NCI-H146 treated with DMSO at 0.1 percent for 48 hours (cell line): ENCODE measurements around the gene MCCD1.

ENCODE experiments used
- DNase-seq: peaks from one replicate; lab custom pipeline; 2025; ENCODE audit not compliant: unreplicated experiment; lab: John Stamatoyannopoulos, UW

MCCD1 gene

GRCh38 chr6:31568537-31568961, 39.8 kb downstream of the MCCD1 start:
- no peak for DNase-seq

DNA sequence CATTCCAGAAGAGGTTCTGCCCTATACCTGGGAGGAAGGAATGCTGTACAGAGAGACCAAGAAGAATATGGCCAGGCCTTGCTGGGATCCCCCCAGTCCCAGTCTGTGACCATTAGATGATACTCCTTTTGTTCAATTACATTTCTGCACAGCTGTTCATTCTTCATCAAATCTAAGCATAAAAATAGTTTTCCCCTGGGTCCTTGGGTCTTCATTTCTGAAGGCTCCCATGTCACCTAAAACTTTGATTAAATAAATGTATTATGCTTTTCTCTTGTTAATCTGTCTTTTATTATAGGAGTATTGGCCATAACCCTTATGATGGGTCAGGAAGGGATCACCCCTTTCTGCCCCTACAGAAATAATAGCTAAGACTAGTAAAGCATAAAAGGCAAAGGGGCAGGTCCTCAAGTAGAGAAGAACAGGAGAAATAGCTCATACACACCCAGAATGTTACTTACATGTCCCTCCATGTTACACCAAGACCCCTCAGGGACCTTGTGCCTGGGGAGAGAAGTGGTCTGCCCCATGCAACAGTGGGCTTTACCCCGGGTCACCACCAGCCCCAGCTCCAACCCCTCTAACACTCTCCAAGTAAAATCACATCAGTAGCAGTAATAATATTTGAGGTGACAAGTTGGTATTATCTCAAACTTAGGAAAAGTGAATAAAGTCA, 41.2 kb downstream of the MCCD1 start:
- DNase-seq, result no peak

DNA sequence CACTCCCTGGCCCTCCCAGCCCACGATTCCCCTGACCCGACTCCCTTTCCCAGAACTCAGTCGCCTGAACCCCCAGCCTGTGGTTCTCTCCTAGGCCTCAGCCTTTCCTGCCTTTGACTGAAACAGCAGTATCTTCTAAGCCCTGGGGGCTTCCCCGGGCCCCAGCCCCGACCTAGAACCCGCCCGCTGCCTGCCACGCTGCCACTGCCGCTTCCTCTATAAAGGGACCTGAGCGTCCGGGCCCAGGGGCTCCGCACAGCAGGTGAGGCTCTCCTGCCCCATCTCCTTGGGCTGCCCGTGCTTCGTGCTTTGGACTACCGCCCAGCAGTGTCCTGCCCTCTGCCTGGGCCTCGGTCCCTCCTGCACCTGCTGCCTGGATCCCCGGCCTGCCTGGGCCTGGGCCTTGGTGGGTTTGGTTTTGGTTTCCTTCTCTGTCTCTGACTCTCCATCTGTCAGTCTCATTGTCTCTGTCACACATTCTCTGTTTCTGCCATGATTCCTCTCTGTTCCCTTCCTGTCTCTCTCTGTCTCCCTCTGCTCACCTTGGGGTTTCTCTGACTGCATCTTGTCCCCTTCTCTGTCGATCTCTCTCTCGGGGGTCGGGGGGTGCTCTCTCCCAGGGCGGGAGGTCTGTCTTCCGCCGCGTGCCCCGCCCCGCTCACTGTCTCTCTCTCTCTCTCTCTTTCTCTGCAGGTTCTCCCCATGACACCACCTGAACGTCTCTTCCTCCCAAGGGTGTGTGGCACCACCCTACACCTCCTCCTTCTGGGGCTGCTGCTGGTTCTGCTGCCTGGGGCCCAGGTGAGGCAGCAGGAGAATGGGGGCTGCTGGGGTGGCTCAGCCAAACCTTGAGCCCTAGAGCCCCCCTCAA, 43.5 kb downstream of the MCCD1 start, which contains the start of gene LTA:
Gene LTA, plus strand, starts transcription at position 249 of the 871 bp plus-strand sequence. Its CDS starts 454 bp downstream, at position 703.
- no peak for DNase-seq

DNA sequence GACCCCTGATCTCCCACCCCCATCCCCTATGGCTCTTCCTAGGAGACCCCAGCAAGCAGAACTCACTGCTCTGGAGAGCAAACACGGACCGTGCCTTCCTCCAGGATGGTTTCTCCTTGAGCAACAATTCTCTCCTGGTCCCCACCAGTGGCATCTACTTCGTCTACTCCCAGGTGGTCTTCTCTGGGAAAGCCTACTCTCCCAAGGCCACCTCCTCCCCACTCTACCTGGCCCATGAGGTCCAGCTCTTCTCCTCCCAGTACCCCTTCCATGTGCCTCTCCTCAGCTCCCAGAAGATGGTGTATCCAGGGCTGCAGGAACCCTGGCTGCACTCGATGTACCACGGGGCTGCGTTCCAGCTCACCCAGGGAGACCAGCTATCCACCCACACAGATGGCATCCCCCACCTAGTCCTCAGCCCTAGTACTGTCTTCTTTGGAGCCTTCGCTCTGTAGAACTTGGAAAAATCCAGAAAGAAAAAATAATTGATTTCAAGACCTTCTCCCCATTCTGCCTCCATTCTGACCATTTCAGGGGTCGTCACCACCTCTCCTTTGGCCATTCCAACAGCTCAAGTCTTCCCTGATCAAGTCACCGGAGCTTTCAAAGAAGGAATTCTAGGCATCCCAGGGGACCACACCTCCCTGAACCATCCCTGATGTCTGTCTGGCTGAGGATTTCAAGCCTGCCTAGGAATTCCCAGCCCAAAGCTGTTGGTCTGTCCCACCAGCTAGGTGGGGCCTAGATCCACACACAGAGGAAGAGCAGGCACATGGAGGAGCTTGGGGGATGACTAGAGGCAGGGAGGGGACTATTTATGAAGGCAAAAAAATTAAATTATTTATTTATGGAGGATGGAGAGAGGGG, 44.7 kb downstream of the MCCD1 start:
- DNase-seq, result no peak

- DNase-seq, result no peak
These were observed 45.6 kb downstream of the MCCD1 start for GRCh38 chr6:31574106-31575061.

GRCh38 chr6:31575335-31575901, 46.7 kb downstream of the MCCD1 start, which contains the start of gene TNF:
Gene TNF, plus strand, starts transcription at chr6:31575565. Its CDS starts 177 bp downstream, at chr6:31575742.
- no peak for DNase-seq

GRCh38 chr6:31575952-31576685, 47.4 kb downstream of the MCCD1 start:
- DNase-seq, result no peak

GRCh38 chr6:31576897-31577578, 48.3 kb downstream of the MCCD1 start:
- DNase-seq, result no peak

GRCh38 chr6:31577579-31577966, 48.8 kb downstream of the MCCD1 start:
- DNase-seq, result no peak

GRCh38 chr6:31578184-31579118, 49.7 kb downstream of the MCCD1 start:
- DNase-seq, result no peak

- no peak for DNase-seq
These were observed 50.4 kb downstream of the MCCD1 start for GRCh38 chr6:31579119-31579505.
